RWPE1 (cell line): ENCODE measurements around the gene NDST3.

ENCODE experiments used
- CTCF ChIA-PET: fragments of 350-600 bp; sonication (Branson Sonifier 250); formaldehyde crosslinking; extraction: SDS; loops from one replicate; lab custom pipeline; 2021; lab: Yijun Ruan, JAX
- POLR2A ChIA-PET: fragments of 400-600 bp; formaldehyde crosslinking; extraction: SDS; loops from one replicate; lab custom pipeline; 2020; ENCODE audit warnings: antibody characterized with exemption; ENCODE audit not compliant: low non-redundant PET; lab: Yijun Ruan, JAX
- DNase-seq: peaks from one replicate; pipeline ENCODE4 v3.0.0; 2012; ENCODE audit warnings: low spot score
- H3K27ac ChIP-seq: fragments of 450-650 bp; 2 replicates; pipeline ENCODE4 v1.5.1; 2017
- TF ChIP-seq, protein P1 (sequence below): fragments of 450-650 bp; conservative IDR thresholded peaks from 2 replicates; pipeline ENCODE4 v1.5.1; 2017; ENCODE audit warnings: low read depth, mild to moderate bottlenecking

Gene NDST3

DNA sequence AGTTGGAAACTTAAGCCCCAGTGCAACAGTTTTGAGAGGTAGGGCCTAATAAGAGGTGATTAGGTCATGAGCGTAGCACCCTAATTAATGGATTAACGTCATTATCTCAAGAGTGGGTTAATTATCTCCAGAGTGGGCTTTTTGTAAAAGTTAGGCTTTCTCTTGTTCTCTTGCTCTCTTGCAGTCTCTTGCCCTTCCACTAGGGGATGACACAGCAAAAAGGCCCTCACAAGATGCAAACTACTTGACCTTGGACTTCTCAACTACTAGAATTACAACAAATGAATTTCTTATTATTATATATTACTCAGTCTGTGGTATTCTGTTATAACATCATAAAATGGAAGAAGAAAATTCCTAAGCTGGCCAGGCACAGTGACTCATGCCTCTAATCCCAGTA, 22.1 kb upstream of the NDST3 start:
- DNase-seq = no peak
- CTCF ChIA-PET = no interaction called here
- H3K27ac ChIP-seq = no peak overlapping the region
- TF ChIP-seq, protein P1, sequence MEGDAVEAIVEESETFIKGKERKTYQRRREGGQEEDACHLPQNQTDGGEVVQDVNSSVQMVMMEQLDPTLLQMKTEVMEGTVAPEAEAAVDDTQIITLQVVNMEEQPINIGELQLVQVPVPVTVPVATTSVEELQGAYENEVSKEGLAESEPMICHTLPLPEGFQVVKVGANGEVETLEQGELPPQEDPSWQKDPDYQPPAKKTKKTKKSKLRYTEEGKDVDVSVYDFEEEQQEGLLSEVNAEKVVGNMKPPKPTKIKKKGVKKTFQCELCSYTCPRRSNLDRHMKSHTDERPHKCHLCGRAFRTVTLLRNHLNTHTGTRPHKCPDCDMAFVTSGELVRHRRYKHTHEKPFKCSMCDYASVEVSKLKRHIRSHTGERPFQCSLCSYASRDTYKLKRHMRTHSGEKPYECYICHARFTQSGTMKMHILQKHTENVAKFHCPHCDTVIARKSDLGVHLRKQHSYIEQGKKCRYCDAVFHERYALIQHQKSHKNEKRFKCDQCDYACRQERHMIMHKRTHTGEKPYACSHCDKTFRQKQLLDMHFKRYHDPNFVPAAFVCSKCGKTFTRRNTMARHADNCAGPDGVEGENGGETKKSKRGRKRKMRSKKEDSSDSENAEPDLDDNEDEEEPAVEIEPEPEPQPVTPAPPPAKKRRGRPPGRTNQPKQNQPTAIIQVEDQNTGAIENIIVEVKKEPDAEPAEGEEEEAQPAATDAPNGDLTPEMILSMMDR = no peak
- POLR2A ChIA-PET = no interaction called here

DNA sequence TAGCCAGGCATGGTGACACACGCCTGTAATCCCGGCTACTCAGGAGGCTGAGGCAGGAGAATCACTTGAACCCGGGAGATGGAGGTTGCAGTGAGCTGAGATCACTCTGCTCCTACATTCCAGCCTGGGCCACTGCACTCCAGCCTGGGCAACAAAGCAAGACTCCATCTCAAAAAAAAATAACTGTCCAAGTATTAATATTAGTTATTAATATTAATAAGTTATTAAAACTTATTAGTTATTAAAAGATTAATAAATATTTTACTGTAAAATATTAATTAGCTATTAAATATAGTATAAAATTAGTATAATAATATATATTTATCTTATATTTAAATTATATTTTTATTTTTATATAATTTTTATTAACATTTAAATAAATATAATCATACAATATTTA, 19.5 kb upstream of the NDST3 start:
- H3K27ac ChIP-seq = no peak overlapping the region
- ChIA-PET POLR2A (no interaction called here), CTCF (no interaction called here)
- TF ChIP-seq, protein P1 = no peak
- DNase-seq = no peak

GRCh38 chr4:118018381-118019145, 15.7 kb upstream of the NDST3 start:
- TF ChIP-seq, protein P1 = no peak

DNA sequence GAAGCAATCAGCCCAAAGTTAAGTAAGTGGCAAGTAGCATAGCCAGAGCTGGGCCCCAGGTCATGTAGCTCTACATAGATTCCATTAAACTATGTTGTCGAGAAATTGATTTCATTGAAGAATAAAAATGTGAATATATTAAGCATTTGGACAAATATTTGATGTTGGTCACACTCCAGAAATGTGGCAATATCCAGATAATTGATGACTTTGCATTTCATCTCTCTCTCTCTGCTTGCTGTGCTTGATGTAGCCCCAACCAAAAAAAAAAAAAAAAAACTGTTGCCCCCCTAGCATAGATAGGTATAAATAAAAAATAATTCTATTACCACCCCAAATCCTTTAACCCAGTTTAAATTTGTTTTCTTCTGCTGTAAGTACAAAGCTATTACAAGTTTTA, 7.5 kb upstream of the NDST3 start:
- ChIA-PET CTCF (interaction anchor here (0.7 kb wide), 1 partner anchor 210 kb away, joined by 3 read pairs; no protein-coding TSS in a partner anchor), POLR2A (no interaction called here)
- DNase-seq = no peak
- H3K27ac ChIP-seq = no peak overlapping the region
- TF ChIP-seq, protein P1 = no peak

More at GRCh38 chr4:118018381-118019145, 15.7 kb upstream of the NDST3 start:
- CTCF ChIA-PET = interaction anchor here (0.7 kb wide), 1 partner anchor 172 kb away, joined by 3 read pairs; no protein-coding TSS in a partner anchor
- POLR2A ChIA-PET = no interaction called here
- DNase-seq = no peak
- no peak overlapping the region for H3K27ac ChIP-seq

GRCh38 chr4:118029224-118029623, 5.1 kb upstream of the NDST3 start:
- H3K27ac ChIP-seq = no peak overlapping the region
- POLR2A ChIA-PET = no interaction called here
- TF ChIP-seq, protein P1 = no peak
- DNase-seq = no peak
- CTCF ChIA-PET = no interaction called here

DNA sequence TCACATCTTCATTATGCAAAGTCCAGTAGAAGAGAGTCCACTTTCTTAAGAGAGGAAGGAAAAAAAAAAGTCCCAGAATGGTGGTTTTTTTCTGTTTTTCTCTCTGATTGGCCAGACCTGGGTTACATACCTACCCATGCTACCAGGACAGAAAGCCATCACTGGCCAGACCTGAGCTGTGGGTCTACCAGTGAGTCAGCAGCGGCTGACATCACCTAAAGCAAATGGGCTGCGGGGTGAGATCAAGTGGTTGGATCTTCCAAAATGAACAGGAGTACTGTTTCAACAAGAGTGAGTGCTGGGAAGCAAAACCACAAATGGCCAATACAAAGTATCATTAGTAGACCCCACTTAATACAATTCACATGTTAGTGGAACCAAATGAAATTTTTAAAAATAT, 1.6 kb upstream of the NDST3 start:
- TF ChIP-seq, protein P1 = no peak
- ChIA-PET POLR2A (no interaction called here), CTCF (no interaction called here)
- no peak overlapping the region for H3K27ac ChIP-seq
- DNase-seq = peak; percentile 16
